ENCODE measurements around the gene IL34. TPM values are rescaled to one million over a fixed set of nuclear protein-coding genes. Genes with fewer than 3 reads are reported as not detected.
"Not testable (repeated sequence)": the region's sequence is repeated elsewhere in the genome, so short reads cannot be mapped to it uniquely, and the experiment has no call there.

The IL34 gene
- polyA plus RNA-seq, 1 donor (not counting 4 experiments of a cell fraction or from before 2014, with no cell fraction given): 0.08 TPM

- Histone ChIP-seq H3K9ac (ENCODE audit: control insufficient read depth, extremely low read depth, insufficient read depth, low read length) (no peak overlapping the region), H3K36me3 (ENCODE audit: control insufficient read depth in 2 of 2, extremely low read depth in 1 of 2, insufficient read depth in 2 of 2, low read length in 2 of 2) (no peaks in the 10 kb centered on the region), H3K9me3 (ENCODE audit: control insufficient read depth, low read depth, low read length) (no peaks in the 10 kb centered on the region), H3K79me2 (ENCODE audit: control insufficient read depth, insufficient read depth, low read length) (no peaks in the 10 kb centered on the region), H3K9me1 (ENCODE audit: control insufficient read depth, extremely low read depth, insufficient read depth, low read length) (no peaks in the 10 kb centered on the region), H3K4me3 (ENCODE audit: control insufficient read depth in 2 of 3, extremely low read depth in 1 of 3, insufficient read depth in 2 of 3, low read depth in 1 of 3, low read length in 3 of 3) (no peak overlapping the region), H2AFZ (ENCODE audit: control insufficient read depth, low read length) (no peak overlapping the region), H3K4me1 (ENCODE audit: control insufficient read depth, extremely low read depth, insufficient read depth, low read length) (no peaks in the 10 kb centered on the region), H3K4me2 (ENCODE audit: control insufficient read depth, extremely low read depth, insufficient read depth, low read depth, low read length) (no peak overlapping the region), H4K20me1 (ENCODE audit: control insufficient read depth, extremely low read depth, insufficient read depth, low read length) (no peaks in the 10 kb centered on the region), H3K27me3 (ENCODE audit: control insufficient read depth, extremely low read depth, insufficient read depth, low read length) (no peaks in the 10 kb centered on the region), H3K27ac (ENCODE audit: control insufficient read depth, insufficient read depth, low read length) (no peak overlapping the region)
- FAIRE-seq (no peak), DNase-seq (ENCODE audit: low read depth, low spot score) (no peak)
- dilution Hi-C loops (cut with MboI; ENCODE audit: extremely low pct_ligation_motif_present, low sequenced_read_pairs): no loop called here
- no peak for TF ChIP-seq EZH2 (IDR thresholded peaks at IDR 0.05; ENCODE audit: low read length)
- no peak for TF ChIP-seq CTCF (optimal IDR thresholded peaks at IDR 0.05 in 1 of 3, IDR thresholded peaks at IDR 0.05 in 1 of 3, conservative IDR thresholded peaks at IDR 0.05 in 1 of 3; ENCODE audit: extremely low read depth in 1 of 3, insufficient read depth in 2 of 3, low read length in 3 of 3)
Measured at GRCh38 chr16:70615945-70616344, 30.4 kb upstream of the IL34 start.

GRCh38 chr16:70621864-70622263 is 24.5 kb upstream of the IL34 start:
- H3K27me3 ChIP-seq (ENCODE audit: control insufficient read depth, extremely low read depth, insufficient read depth, low read length); H2AFZ ChIP-seq (ENCODE audit: control insufficient read depth, low read length); H4K20me1 ChIP-seq (ENCODE audit: control insufficient read depth, extremely low read depth, insufficient read depth, low read length); H3K27ac ChIP-seq (ENCODE audit: control insufficient read depth, insufficient read depth, low read length); DNase-seq (ENCODE audit: low read depth, low spot score); H3K4me3 ChIP-seq (ENCODE audit: control insufficient read depth in 2 of 3, extremely low read depth in 1 of 3, insufficient read depth in 2 of 3, low read depth in 1 of 3, low read length in 3 of 3); H3K9me1 ChIP-seq (ENCODE audit: control insufficient read depth, extremely low read depth, insufficient read depth, low read length); FAIRE-seq; H3K9ac ChIP-seq (ENCODE audit: control insufficient read depth, extremely low read depth, insufficient read depth, low read length); H3K4me1 ChIP-seq (ENCODE audit: control insufficient read depth, extremely low read depth, insufficient read depth, low read length); H3K36me3 ChIP-seq (ENCODE audit: control insufficient read depth in 2 of 2, extremely low read depth in 1 of 2, insufficient read depth in 2 of 2, low read length in 2 of 2); H3K79me2 ChIP-seq (ENCODE audit: control insufficient read depth, insufficient read depth, low read length); dilution Hi-C loops (cut with MboI; ENCODE audit: extremely low pct_ligation_motif_present, low sequenced_read_pairs); H3K4me2 ChIP-seq (ENCODE audit: control insufficient read depth, extremely low read depth, insufficient read depth, low read depth, low read length); H3K9me3 ChIP-seq (ENCODE audit: control insufficient read depth, low read depth, low read length): not testable (repeated sequence)

- H4K20me1 ChIP-seq (ENCODE audit: control insufficient read depth, extremely low read depth, insufficient read depth, low read length): no peaks in the 10 kb centered on the region
- no peaks in the 10 kb centered on the region for H3K79me2 ChIP-seq (ENCODE audit: control insufficient read depth, insufficient read depth, low read length)
- DNase-seq (ENCODE audit: low read depth, low spot score) (no peak), FAIRE-seq (no peak)
- no peak overlapping the region for H3K4me2 ChIP-seq (ENCODE audit: control insufficient read depth, extremely low read depth, insufficient read depth, low read depth, low read length)
- dilution Hi-C loops (cut with MboI; ENCODE audit: extremely low pct_ligation_motif_present, low sequenced_read_pairs): no loop called here
- no peak overlapping the region for H2AFZ ChIP-seq (ENCODE audit: control insufficient read depth, low read length)
- H3K9ac ChIP-seq (ENCODE audit: control insufficient read depth, extremely low read depth, insufficient read depth, low read length): no peak overlapping the region
- H3K4me1 ChIP-seq (ENCODE audit: control insufficient read depth, extremely low read depth, insufficient read depth, low read length): no peaks in the 10 kb centered on the region
- no peaks in the 10 kb centered on the region for H3K27me3 ChIP-seq (ENCODE audit: control insufficient read depth, extremely low read depth, insufficient read depth, low read length)
- TF ChIP-seq CTCF (optimal IDR thresholded peaks at IDR 0.05 in 1 of 3, IDR thresholded peaks at IDR 0.05 in 1 of 3, conservative IDR thresholded peaks at IDR 0.05 in 1 of 3; ENCODE audit: extremely low read depth in 1 of 3, insufficient read depth in 2 of 3, low read length in 3 of 3) (no peak), EZH2 (IDR thresholded peaks at IDR 0.05; ENCODE audit: low read length) (no peak)
- no peaks in the 10 kb centered on the region for H3K9me1 ChIP-seq (ENCODE audit: control insufficient read depth, extremely low read depth, insufficient read depth, low read length)
- H3K9me3 ChIP-seq (ENCODE audit: control insufficient read depth, low read depth, low read length): peaks cover 2% of the 10 kb centered on the region
- no peak overlapping the region for H3K27ac ChIP-seq (ENCODE audit: control insufficient read depth, insufficient read depth, low read length)
- H3K4me3 ChIP-seq (ENCODE audit: control insufficient read depth in 2 of 3, extremely low read depth in 1 of 3, insufficient read depth in 2 of 3, low read depth in 1 of 3, low read length in 3 of 3): no peak overlapping the region
- no peaks in the 10 kb centered on the region for H3K36me3 ChIP-seq (ENCODE audit: control insufficient read depth in 2 of 2, extremely low read depth in 1 of 2, insufficient read depth in 2 of 2, low read length in 2 of 2)
Measured at GRCh38 chr16:70627696-70628095, 18.7 kb upstream of the IL34 start.
